ENCODE measurements around the gene AKT3. TPM values are rescaled to one million over a fixed set of nuclear protein-coding genes. Genes with fewer than 3 reads are reported as not detected.
"Not testable (repeated sequence)": the region's sequence is repeated elsewhere in the genome, so short reads cannot be mapped to it uniquely, and the experiment has no call there.

Gene AKT3
- total RNA-seq, 1 donor from 2014 or later = 20.6 TPM

- intact Hi-C loops (cut with micrococcal nuclease) = no loop called here
- DNase-seq = no peak
- Histone ChIP-seq H3K27me3 (ENCODE audit: low read depth) (no peaks in the 10 kb centered on the region), H3K36me3 (peaks cover 6% of the 10 kb centered on the region), H3K9me3 (replicated peaks) (peaks cover 15% of the 10 kb centered on the region), H3K27ac (replicated peaks) (no peak overlapping the region), H3K4me1 (peaks cover 16% of the 10 kb centered on the region), H3K4me3 (no peak overlapping the region)
- TF ChIP-seq, protein P1, sequence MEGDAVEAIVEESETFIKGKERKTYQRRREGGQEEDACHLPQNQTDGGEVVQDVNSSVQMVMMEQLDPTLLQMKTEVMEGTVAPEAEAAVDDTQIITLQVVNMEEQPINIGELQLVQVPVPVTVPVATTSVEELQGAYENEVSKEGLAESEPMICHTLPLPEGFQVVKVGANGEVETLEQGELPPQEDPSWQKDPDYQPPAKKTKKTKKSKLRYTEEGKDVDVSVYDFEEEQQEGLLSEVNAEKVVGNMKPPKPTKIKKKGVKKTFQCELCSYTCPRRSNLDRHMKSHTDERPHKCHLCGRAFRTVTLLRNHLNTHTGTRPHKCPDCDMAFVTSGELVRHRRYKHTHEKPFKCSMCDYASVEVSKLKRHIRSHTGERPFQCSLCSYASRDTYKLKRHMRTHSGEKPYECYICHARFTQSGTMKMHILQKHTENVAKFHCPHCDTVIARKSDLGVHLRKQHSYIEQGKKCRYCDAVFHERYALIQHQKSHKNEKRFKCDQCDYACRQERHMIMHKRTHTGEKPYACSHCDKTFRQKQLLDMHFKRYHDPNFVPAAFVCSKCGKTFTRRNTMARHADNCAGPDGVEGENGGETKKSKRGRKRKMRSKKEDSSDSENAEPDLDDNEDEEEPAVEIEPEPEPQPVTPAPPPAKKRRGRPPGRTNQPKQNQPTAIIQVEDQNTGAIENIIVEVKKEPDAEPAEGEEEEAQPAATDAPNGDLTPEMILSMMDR (IDR thresholded peaks at IDR 0.05; ENCODE audit: borderline replicate concordance) = no peak
Measured at GRCh38 chr1:243841507-243841906, 8.5 kb downstream of the AKT3 start.

GRCh38 chr1:243837907-243838535 lies 12.0 kb downstream of the AKT3 start:
- Histone ChIP-seq H3K36me3 (peaks cover 22% of the 10 kb centered on the region), H3K27ac (replicated peaks) (no peak overlapping the region), H3K4me3 (no peak overlapping the region), H3K27me3 (ENCODE audit: low read depth) (no peaks in the 10 kb centered on the region), H3K9me3 (replicated peaks) (peaks cover 39% of the 10 kb centered on the region), H3K4me1 (peaks cover 10% of the 10 kb centered on the region)
- TF ChIP-seq, protein P1 (IDR thresholded peaks at IDR 0.05; ENCODE audit: borderline replicate concordance) = no peak
- DNase-seq = no peak
- intact Hi-C loops (cut with micrococcal nuclease) = no loop called here

- intact Hi-C loops (cut with micrococcal nuclease) = no loop called here
- Histone ChIP-seq H3K9me3 (replicated peaks) (peaks cover 39% of the 10 kb centered on the region), H3K36me3 (peaks cover 22% of the 10 kb centered on the region), H3K4me3 (no peak overlapping the region), H3K27me3 (ENCODE audit: low read depth) (no peaks in the 10 kb centered on the region), H3K27ac (replicated peaks) (no peak overlapping the region), H3K4me1 (peaks cover 3% of the 10 kb centered on the region)
- DNase-seq = no peak
- TF ChIP-seq, protein P1 (IDR thresholded peaks at IDR 0.05; ENCODE audit: borderline replicate concordance) = no peak
Measured at GRCh38 chr1:243834130-243834529, 15.9 kb downstream of the AKT3 start.

DNA sequence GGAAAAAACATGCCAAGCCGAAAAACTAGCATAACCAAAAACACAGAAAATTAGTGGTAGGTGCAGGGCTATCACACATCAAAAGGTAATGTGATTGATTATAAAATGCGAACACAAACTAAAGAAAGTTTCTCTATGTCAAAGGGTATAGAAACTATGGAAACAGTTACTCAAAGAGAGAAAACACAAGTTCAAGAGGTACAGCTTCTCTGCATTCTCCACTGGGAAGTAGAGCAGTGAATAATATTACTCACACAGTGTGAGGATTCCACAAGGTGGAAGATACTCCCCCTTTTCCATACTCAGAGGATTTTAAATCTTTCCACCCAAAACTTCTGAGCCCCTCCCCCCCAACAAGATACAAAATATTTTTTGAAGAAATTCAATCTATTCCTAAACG lies 18.6 kb downstream of the AKT3 start:
- no peak overlapping the region for H3K27ac ChIP-seq (replicated peaks)
- no peak for DNase-seq
- H3K4me3 ChIP-seq = no peak overlapping the region
- intact Hi-C loops (cut with micrococcal nuclease) = no loop called here
- peaks cover 11% of the 10 kb centered on the region for H3K4me1 ChIP-seq
- H3K9me3 ChIP-seq (replicated peaks) = peaks cover 24% of the 10 kb centered on the region
- H3K36me3 ChIP-seq = peaks cover 16% of the 10 kb centered on the region
- H3K27me3 ChIP-seq (ENCODE audit: low read depth) = no peaks in the 10 kb centered on the region
- TF ChIP-seq, protein P1 (IDR thresholded peaks at IDR 0.05; ENCODE audit: borderline replicate concordance) = no peak

- H3K36me3 ChIP-seq = no peaks in the 10 kb centered on the region
- H3K27me3 ChIP-seq (ENCODE audit: low read depth) = no peaks in the 10 kb centered on the region
- TF ChIP-seq, protein P1 (IDR thresholded peaks at IDR 0.05; ENCODE audit: borderline replicate concordance) = no peak
- DNase-seq = no peak
- H3K4me3 ChIP-seq = no peak overlapping the region
- intact Hi-C loops (cut with micrococcal nuclease) = no loop called here
- peaks cover 11% of the 10 kb centered on the region for H3K4me1 ChIP-seq
- H3K9me3 ChIP-seq (replicated peaks) = peaks cover 15% of the 10 kb centered on the region
- H3K27ac ChIP-seq (replicated peaks) = no peak overlapping the region
Measured at GRCh38 chr1:243827206-243827605, 22.8 kb downstream of the AKT3 start.

- intact Hi-C loops (cut with micrococcal nuclease); H3K36me3 ChIP-seq; H3K27me3 ChIP-seq (ENCODE audit: low read depth); H3K4me3 ChIP-seq; H3K4me1 ChIP-seq; H3K27ac ChIP-seq (replicated peaks); DNase-seq: not testable (repeated sequence)
- peaks cover 38% of the 10 kb centered on the region for H3K9me3 ChIP-seq (replicated peaks)
Measured at GRCh38 chr1:243824907-243825306, 25.1 kb downstream of the AKT3 start.
